GM12873 (cell line): ENCODE data around the gene ILF2.
A peak's percentile ranks its signal among the peaks of the same experiment; 100 is the strongest.

Experiments used
- CTCF ChIP-seq: IDR thresholded peaks from 2 replicates; pipeline ENCODE4 v1.5.1; 2012; ENCODE audit warnings: low read depth, mild to moderate bottlenecking, moderate library complexity, low read length, control low read depth; ENCODE audit not compliant: insufficient read depth; ENCODE audit errors: missing control alignments

The ILF2 gene

DNA sequence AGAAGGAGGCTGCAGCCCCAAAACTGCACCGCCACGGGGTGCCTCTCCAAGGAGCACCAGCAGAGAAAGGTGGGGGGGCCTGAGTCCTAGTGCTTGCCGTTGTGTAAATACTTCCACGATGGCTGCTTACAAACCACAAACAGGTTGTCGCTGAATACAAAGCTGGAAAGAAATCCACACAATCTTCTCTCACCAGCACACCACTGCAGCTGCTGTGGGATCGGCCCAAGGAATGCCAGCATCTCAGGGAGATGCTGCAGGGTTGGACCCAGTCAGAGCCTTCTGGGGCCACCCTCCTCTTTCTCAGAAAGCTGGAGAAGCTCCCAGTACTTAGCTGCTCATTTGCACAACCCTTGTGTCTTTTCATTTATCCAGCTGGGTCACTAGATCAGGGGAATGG is 51.6 kb downstream of the ILF2 start:
- no peak for TF ChIP-seq CTCF

- TF ChIP-seq CTCF: peak; percentile 89
Measured at GRCh38 chr1:153617663-153618062, 53.1 kb downstream of the ILF2 start.

DNA sequence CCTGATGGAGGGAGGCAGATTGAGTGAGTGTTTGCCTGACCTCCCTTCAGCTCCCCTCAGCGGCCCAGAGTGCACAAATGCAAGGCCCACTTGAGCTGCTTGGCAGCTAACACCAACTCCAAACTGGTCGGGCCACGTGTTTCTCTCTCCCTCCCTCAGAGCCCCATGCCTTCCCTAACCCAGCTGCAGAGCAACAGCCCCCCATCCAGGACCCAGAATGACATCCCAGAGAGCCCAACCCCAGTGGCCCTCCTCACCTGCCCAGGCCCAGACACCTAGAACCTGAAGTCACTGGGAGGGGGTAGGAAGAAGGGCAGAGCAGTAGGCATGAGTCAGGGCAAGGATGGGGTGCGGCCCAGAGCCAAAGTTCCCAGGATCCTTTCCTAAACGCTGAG is 53.9 kb downstream of the ILF2 start:
- no peak for TF ChIP-seq CTCF

DNA sequence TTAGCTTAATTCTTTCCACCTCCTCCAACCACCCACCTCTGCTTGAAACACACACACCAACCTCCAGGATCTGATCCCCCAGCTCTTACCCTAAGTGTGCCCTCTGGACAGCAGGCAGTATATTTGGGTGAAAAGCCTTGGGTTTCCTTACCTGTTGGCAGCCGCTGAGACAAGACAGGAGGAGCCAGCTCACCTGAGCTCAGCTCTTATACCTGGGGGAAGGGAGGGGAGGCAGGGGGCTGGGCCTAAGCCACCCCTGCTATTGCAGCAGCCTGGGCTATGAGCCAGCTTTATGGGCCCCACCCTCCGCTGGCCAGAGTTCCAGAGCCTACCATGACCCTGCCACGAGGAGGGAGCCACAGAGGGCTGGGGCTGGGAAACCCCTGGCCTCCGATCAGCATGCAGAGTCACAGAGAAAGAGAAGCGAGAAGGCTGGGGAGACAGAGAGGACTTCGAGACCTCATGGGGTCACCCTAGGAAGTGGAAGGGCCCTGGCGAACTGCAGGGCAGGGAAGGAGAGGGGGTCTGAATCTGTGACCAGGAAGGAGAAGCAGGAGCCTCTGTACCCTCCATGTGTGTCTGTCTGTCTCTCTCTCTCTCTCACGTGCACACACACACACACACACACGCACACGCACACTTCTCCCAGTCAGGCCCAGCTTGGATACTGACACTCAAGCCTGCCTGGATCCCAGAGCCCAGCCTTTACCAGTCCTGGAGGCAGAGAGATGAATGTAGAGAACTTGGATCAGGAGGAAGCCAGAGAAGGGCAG is 54.5 kb downstream of the ILF2 start, which contains the start of gene S100A14:
TSS of gene S100A14 (minus strand) at position 182 of the 773 bp plus-strand sequence. CDS start 467 bp downstream, outside the sequence.
- TF ChIP-seq CTCF: no peak

GRCh38 chr1:153615406-153615805 is 55.4 kb downstream of the ILF2 start:
- no peak for TF ChIP-seq CTCF

- no peak for TF ChIP-seq CTCF
Measured at GRCh38 chr1:153614906-153615305, 55.9 kb downstream of the ILF2 start.

GRCh38 chr1:153614189-153614900 is 56.4 kb downstream of the ILF2 start:
- no peak for TF ChIP-seq CTCF
